Hindlimb muscle (tissue), 1 donor: ENCODE measurements around the gene COPS7A. TPM values are rescaled to one million over a fixed set of nuclear protein-coding genes. Genes with fewer than 3 reads are reported as not detected.

Experiments
- DNase-seq: peaks from one replicate; pipeline ENCODE4 v3.0.0-alpha.2; 2013
- polyA plus RNA-seq: library from polyadenylated mRNA; unstranded; fragments of 120-200 nt; gene quantifications from one replicate; pipeline ENCODE4 v1.2.1, GENCODE V29; 2013; ENCODE audit not compliant: insufficient read length

The COPS7A gene
- polyA plus RNA-seq = 65.7 TPM

DNA sequence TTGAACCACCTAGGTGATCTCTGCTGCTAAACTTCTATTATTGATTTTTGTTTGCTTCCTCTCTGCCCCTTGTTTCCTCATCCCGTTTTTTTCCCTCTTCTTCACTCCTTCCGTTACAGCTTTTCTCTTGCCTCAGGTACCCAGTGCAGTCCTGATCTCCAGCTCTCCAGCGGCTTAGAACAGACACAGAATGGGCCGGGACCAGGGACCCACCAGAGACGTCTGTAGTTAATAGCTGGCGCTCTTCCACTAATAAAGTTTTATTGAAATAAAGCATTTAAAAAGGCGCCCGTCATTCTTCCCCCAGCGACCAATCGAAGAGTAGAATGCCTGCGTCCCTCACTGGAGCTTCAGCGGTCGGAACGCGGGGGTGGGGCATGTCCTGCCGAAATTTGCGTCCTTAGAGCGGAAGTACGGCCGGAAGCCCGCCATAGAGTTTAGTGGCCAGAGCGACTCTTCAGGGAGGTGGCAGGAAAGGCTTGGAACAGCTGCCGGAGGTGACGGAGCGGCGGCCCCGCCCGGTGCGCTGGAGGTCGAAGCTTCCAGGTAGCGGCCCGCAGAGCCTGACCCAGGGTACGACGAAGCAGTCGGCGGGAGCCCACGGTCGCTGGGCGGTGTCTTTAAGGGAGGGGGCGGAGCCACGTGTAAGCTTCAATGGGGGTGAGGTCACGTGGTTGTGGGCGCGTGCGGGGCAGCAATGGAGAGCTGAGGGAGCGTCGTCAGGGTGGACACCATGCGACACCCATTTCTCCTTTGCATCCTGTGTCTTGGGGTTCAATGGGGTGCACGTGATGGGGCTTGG lies at the start of gene COPS7A:
TSS of gene COPS7A (plus strand) at position 440 of the 802 bp plus-strand sequence. CDS start 611 bp downstream, outside the sequence.
- DNase-seq = peak; percentile 97

DNA sequence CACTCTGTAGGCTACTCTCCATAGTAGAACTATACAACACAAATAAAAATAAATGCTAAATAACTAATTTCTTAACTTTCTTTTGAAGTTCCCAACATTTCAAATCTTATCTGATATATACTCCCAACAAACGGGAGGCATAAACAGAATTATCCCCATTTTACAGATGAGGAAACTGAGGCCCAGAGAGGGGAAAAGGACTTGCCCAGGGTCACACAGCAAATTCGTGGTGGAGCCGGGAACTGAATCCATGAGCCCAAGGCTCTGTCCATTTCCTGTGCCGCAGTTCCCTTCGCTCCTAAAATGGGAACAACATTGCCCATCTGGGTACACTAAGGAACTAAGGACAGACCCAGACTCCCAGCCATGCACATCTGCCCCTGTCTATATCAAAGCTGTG lies 46.9 kb upstream of the COPS7A start:
- DNase-seq = no peak

DNA sequence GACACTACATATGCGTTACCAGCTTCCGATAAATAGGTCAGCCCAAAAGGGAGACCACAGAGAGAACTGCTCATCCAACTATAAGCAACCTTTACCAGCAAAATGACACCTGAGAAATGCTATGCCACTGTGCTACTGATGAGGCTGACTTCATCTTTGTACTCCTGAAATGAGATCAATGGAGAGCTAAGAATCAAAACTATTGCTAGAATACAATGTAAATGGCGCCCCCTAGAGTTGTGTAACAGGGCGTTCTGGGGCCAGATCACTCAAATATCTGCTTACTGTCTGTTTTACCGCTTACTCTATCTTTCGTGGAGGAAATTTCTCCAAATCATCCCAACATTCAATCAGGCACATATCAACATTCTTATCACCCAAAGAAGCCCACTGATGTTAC lies 39.2 kb upstream of the COPS7A start:
- DNase-seq = no peak

DNA sequence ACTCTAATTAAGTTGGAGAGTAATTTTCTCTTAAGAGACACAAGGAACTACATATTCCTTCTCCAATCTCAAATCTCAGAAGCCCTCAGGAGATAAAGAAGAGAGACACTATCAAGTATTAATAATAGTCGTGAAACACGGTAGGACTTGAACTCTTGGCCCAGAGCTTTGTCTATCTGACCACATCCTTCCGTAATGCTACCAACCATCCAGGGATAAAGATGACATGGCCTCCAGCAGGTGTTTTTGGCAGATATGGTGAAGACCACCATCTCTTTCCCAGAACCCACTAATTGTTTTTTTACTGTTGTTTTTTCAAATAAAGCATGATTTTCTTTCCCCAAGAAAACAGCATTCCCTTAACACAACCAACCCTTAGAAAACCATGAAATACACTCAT lies 38.0 kb upstream of the COPS7A start:
- DNase-seq = no peak

- DNase-seq = no peak
Observed at GRCh38 chr12:6688543-6688998, 35.3 kb upstream of the COPS7A start.

DNA sequence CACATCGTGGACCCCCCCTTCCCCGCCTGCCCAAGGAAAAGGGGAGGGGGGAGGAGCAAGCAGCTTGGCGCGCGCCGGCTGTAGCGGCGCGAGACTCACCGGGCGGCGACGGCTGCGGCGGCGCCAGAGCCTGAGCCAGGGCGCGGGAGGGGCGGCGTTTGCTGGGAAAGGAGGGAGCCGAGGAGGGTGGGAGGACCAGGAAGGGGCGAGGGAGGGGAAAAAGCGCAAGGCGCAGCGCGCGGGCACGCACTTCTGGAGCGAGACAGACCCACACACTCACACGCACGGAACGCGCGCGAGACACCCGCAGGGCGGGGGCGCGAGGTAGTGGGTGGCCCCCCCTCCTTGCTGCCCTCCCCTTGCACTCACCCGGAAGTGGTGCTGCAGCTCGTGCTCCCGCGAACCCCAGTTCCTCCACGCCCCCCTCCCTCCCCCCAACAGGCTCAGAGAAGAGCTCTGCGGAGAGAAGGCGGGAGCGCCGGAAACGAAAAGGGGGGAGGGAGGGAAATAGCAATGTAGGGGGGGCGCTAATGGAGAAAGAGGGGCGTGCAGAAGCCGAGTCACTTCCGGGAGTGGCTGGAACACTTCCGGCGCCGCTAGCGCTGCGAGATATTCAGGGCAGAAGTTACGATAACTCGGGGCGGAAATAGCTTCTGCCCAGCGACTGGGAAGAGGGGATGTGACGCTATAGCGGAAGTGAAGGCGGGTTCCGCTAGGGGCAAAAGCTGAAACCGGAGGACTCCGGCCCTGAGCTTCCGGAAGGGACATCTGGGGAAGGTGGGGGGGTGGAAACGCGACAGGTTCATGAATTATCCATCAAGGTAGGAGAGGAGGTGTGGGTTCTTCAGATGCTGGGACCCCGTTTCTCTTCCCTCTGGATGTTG lies 34.6 kb upstream of the COPS7A start, which contains the start of gene ZNF384:
TSS of gene ZNF384 (minus strand) at position 377 of the 884 bp plus-strand sequence. CDS start 9,855 bp downstream, outside the sequence.
- peak; percentile 99 for DNase-seq

DNA sequence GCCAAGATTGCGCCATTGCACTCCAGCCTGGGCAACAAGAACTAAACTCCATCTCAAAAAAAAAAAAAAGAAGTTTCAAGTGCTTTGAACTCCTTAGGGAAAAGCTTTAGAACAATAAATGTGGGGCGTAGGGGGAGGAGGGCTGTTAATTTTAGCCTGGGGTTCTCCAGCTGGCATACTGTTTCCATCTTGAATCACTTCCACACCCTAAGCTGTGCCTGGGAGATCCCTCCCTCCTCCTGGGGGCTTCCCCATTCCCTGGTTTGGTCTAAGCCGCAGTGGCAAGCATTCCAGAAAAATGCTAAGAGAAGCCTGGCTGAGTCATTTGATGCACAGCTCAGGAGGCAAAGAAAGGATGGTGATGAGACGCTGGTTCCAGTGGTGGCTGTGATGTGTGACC lies 32.4 kb upstream of the COPS7A start:
- no peak for DNase-seq

DNA sequence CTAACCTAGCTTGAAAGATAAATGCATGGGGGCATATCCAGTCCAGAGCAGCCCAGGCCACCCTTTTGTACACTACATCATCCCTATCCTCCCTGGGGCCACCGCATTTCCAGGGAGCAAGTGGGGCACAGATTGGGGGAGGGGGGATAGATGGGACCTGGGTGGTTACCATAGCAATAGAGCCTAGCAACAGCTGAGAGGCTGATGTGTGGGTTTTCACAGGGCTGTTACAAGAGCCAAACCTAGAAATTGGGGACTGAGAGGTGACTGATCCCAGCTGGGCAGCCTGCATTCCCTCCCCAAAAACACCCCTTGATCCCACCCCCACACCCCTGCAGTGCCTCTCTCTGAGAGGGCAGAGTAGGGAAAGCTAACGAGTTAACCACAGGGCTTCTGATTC lies 31.0 kb upstream of the COPS7A start:
- no peak for DNase-seq

DNA sequence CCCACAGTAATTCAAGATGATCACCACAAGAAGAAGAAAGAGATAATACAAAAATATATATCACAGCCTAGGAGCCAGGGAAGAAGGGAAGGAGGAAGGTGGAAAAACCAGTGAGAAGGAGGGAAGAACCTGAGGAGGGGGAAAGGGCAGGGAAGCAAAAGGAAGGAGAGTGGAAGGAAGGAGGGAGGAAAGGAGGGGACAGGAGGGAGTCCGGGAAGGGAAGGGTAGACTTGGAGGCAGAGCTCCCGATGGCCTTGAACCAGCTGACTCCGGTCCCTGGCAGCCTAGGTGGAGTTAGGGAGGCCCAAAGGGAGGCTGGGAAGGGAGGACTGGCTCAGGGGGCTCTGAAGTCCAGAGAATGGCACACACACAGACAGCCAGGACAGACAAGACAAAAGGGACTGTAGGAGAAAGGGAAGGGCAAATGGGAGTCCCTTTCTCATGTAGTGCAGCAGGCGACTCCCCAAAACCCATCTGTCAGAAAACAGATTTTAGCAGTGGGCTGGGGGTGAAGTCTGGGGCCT lies 30.0 kb upstream of the COPS7A start:
- DNase-seq = no peak

- DNase-seq = no peak
Observed at GRCh38 chr12:6694701-6695100, 29.1 kb upstream of the COPS7A start.

DNA sequence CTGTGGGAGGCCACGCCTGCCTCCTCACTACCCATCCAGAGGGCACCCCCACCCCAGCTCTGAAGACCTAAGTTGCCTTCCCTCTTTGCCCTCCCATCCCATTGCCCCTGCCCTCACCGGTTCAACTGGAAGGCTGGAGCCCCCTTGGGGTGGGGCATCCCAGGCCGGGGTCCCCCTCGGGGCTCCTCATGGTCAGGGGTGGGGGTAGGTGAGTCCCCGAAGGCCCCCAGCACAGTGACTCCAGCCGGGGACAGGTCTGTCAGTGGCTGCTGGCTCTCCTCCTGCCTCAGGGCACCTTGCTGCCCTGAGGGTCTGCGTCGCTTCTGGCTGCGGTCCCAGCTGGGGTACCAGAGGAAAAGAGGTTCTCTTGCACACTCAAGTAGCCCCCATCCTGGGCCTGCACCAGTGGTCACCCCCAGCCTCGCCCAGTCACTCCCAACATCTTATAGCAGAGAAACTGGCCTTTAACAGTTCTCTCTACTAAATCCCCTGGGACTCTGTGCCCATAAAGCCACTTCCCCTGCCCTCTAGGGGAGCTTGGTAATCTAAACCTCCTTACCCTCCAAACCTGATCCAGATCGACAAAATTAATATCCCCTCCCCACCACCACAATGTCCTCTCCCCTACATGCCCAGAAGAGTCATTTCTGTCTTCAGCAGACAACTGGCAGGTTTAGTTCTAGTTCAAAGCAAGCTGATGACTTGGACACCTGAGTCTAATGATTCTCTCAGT lies 28.4 kb upstream of the COPS7A start:
- no peak for DNase-seq

DNA sequence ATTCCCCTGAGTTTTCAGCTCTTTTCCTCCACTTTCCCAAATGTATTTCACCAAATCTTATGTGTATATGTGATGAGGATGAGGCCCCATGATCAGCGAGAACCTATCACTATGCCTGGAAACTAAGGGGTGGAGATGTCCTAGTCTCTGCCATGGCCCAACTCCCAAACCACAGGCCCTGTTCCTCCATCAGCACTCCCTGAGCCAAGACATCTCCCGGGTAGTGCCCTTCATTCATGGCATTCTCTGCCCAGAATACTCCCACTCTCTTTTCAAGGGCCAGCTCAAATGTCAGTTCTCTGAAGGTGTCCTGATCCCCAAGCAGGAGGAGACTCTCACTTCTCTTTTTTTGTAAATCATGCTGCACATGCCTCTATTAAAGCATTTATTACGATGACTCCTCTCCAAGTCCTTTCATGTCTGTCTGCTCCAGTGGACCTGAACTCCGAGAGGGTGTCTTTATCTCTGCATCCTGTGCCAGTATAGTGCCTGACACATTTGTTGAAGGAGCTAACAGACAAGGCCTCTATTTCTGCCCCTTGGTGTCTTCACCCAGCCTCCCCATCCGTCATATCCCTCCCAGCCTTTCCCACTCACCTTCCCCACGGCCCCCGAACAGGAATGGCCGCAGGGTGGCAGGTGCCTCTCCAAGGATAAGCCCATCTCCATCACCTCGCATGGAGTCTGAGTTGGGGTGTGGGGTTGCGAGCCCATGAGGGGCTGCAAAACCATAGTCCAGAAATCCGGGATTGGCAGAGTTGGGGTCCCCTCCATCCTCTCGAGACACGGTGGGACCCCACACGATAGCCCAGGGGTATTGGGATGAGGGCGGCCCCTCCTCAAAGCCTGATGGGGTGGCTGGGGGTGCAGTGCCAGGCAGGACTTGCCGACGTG lies 26.9 kb upstream of the COPS7A start:
- DNase-seq = no peak

DNA sequence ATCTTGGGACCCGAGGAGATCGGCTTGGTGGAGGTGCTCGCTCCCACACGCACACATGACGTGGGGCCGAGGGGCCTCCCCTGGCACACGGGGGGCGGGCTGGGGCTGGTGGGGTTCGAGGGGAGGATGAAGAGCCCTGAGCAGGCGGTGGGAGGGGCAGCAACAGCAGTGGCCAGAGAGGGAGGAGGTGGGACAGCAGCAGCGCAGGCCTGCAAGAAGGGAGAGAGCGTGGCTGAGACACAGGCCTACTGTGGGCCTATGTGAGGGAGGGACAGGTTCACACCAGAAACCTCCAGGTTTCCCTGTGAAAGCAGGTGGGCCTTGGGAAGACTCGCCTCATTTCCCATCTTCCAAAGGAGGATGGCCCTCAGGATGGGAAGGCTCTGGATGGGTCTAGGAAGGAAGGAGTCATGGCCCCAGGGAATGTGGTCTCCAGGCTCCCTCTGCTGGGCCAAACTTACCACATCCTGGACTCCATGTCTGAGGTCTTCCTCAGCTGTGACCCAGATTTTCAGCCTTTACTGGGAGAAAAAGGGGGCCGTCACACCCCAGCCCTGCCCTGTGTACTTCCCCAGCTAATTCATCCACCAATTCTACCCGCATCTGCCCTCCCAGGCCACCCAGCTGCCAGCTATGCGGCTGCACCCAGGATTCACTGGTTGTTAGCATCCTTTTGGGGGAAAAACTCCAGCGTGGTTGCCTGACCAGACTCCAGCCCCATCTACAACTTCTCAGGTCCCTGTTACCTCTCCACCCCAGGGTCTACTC lies 26.1 kb upstream of the COPS7A start:
- no peak for DNase-seq

DNA sequence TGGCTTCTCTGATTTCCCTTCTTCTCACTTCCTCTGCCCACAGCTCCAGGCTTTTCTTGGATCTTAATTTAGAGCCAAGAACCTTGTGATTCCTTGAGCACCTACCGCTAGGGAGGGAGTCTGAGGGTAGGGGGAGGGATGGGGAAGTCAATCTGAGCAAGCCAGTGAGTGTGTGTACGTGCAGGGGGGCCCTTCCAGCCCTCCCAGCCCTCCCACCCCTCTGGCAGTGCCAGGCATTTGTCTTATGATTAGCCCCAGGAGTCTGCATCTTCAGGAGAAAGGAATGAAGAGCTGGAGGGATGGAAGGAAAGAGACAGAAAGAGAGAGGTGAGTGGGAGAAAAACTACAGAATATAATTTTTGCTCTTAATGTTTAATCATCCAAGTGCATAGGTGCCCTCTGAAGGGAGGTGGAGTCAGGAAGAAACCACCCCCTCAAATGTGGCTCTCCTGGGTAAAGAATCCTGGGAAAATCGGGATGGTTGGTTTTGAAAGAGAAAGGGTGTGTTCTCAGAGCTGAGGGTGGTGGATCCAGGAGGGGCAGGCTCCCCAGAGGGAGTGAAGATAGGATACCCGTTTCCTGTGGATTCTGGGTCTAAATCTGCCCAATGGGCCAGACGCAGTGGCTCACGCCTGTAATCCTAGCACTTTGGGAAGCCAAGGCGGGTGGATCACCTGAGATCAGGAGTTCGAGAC lies 25.3 kb upstream of the COPS7A start:
- no peak for DNase-seq

- DNase-seq = no peak
Observed at GRCh38 chr12:6699259-6699988, 24.4 kb upstream of the COPS7A start.

GRCh38 chr12:6699989-6700645 lies 23.7 kb upstream of the COPS7A start:
- DNase-seq = peak; percentile 48

GRCh38 chr12:6700646-6701051 lies 23.2 kb upstream of the COPS7A start, which contains the start of gene PIANP:
PIANP (minus strand) TSS chr12:6700815; CDS start chr12:6698061, 2,754 bp downstream.
- DNase-seq = peak; percentile 68

DNA sequence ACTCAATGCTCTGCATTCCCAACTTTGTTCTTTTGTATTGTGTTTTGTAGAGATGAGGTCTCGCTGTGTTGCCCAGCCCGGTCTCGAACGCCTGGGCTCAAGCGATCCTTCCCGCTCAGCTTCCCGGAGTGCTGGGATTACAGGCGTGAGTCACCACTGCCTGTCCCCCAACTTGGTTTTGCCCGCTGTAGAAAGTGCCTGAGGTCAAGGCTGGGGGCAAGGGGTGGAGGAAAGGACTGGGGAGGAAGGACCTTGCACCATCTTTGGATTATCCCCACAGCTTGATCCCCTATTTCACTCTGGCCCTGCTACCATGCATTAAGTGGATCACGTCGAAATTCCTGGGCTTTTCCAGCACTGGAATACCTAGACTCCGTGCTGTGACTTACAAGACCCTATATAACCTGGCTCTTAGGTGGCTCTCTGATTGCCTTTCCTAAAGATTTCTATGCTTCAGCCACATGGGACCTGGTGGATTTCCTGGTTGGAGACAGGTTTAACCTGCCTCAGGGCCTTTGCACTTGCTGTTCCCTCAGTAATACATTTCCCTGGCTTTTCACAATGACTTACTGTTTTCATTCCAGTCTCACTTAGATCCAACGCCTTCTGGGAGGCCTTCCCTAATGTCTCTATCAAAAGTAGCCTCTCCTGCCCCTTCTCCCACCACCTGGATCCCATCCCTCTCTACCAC lies 22.6 kb upstream of the COPS7A start:
- no peak for DNase-seq
